ENCODE data around the gene KLF2. TPM values are rescaled to one million over a fixed set of nuclear protein-coding genes. Genes with fewer than 3 reads are reported as not detected.
A peak's percentile ranks its signal among the peaks of the same experiment; 100 is the strongest.

The KLF2 gene
- total and polyA plus RNA-seq, 10 of the 15 experiments (the other 5 are each of a cell fraction or from before 2014, with no cell fraction given), result 0.16 to 13.7 (median 1.0) TPM

DNA sequence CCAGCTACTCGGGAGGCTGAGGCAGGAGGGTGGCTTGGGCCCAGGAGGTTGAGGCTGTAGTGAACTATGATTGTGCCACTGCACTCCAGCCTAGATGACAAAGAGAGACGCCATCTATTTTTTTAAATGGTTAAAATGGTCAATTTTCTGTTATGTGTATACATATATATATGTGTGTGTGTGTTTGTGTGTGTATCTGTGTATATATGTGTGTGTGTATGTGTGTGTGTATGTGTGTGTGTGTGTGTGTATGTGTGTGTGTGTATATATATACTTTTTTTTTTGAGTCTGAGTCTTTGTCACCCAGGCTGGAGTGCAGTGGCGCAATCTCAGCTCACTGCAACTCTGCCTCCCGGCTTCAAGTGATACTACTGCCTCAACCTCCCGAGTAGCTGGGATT, 42.9 kb upstream of the KLF2 start:
- ChIA-PET POLR2A (interaction anchor here (0.6 kb wide), 1 partner anchor 8 kb away, joined by 4 read pairs; no protein-coding TSS in a partner anchor), CTCF (interaction anchor here (1.0 to 1.1 kb wide), 2 partner anchors 12 to 101 kb away, joined by 3 to 4 read pairs; no protein-coding TSS in a partner anchor), RAD21 (ENCODE audit: unreplicated experiment) (no interaction called here), SMC1A (ENCODE audit: uncharacterized antibody, unreplicated experiment) (no interaction called here)
- BruUV-seq (replicated peaks), result no TSS peak
- no peaks in the 10 kb centered on the region for H3K79me2 ChIP-seq (ENCODE audit: control insufficient read depth, insufficient read depth, low read length)
- intact Hi-C loops (cut with micrococcal nuclease; ENCODE audit: unreplicated experiment) (no loop called here), in situ Hi-C loops (cut with MboI) (no loop called here)
- no peak overlapping the region for H3K27ac ChIP-seq (ENCODE audit: control insufficient read depth, insufficient read depth)
- H3K27me3 ChIP-seq (replicated peaks in 1 of 2; ENCODE audit: control insufficient read depth in 2 of 2, insufficient read depth in 2 of 2, low read length in 1 of 2), result peaks cover 0 to 5% of the 10 kb centered on the region in 2 experiments; a peak in 2 of 4 replicates
- ATAC-seq (no peak), FAIRE-seq (no peak), DNase-seq (ENCODE audit: low read depth, low spot score) (no peak)
- no peak overlapping the region for H3K4me3 ChIP-seq
- H3K4me1 ChIP-seq (ENCODE audit: control insufficient read depth, insufficient read depth, low read length), result peaks cover 7% of the 10 kb centered on the region; the same call in 1 of the 2 replicates
- no peaks in the 10 kb centered on the region for H3K36me3 ChIP-seq (ENCODE audit: control insufficient read depth in 2 of 2, insufficient read depth in 2 of 2, low read length in 1 of 2)
- no peaks in the 10 kb centered on the region for H3K9me3 ChIP-seq (replicated peaks; ENCODE audit: control insufficient read depth, insufficient read depth, low read length)
- no peak overlapping the region for H2AFZ ChIP-seq (ENCODE audit: control insufficient read depth, low read depth, low read length)
- TF ChIP-seq JUND (IDR thresholded peaks at IDR 0.05; ENCODE audit: low read depth, low read length), result no peak
- H3K9ac ChIP-seq (ENCODE audit: control insufficient read depth, insufficient read depth, low read length), result no peak overlapping the region
- WGBS (ENCODE audit: insufficient coverage, insufficient replicate concordance, low lambda C conversion rate, missing lambda C conversion rate), result 87% methylated on average over 5 of the region's 5 CpGs
- H3K4me2 ChIP-seq (ENCODE audit: control insufficient read depth, insufficient read depth), result no peak overlapping the region
- H4K20me1 ChIP-seq (ENCODE audit: control insufficient read depth, insufficient read depth), result no peaks in the 10 kb centered on the region

DNA sequence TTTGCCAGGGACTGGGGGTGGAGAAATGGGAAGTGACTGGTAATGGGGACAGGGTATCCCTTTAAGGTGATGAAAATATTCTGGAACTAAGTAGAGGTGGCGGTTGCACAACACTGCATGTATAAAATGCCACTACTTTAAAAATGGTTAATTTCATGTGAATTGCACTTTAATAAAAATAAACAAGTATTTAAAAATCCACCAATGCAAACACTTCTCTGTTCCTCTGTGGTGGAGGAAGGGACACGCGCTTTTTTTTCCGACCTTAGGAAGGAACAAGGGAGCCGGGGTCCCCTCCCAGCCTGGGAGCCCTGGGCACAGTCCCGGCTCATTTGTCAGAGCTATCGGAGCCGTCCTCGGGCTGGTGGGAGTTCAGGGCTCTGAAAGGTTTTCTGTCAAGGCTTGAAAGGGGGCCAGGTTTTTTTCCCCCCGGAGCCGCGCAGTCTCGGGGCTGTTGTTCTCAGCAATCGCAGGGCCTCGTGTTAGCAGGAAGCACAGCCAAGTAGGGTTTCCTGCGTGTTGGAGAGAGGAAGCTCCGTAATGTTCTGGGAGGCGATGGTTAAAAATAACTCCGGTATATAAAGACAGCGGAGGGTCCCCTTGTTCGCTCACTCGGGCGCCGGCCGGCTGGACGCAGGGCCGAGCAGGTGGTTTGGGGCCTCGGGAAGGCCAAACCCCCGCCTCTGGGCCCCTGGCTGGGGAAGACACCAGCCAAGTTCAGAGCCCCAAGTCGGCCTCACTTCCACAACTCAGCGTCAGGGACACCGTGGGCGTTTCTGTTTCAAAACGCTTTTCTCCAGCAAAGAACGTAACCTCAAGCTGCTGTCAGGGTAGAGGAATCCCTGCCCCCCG, 41.2 kb upstream of the KLF2 start:
- no peaks in the 10 kb centered on the region for H3K36me3 ChIP-seq (ENCODE audit: control insufficient read depth in 2 of 2, insufficient read depth in 2 of 2, low read length in 1 of 2)
- H4K20me1 ChIP-seq (ENCODE audit: control insufficient read depth, insufficient read depth), result no peaks in the 10 kb centered on the region
- peak overlapping the region; percentile 23; the same call in 1 of the 2 replicates for H2AFZ ChIP-seq (ENCODE audit: control insufficient read depth, low read depth, low read length)
- no peaks in the 10 kb centered on the region for H3K9me3 ChIP-seq (replicated peaks; ENCODE audit: control insufficient read depth, insufficient read depth, low read length)
- peak; percentile 86 for FAIRE-seq
- H3K9ac ChIP-seq (ENCODE audit: control insufficient read depth, insufficient read depth, low read length), result peak overlapping the region; percentile 31; the same call in 1 of the 2 replicates
- H3K4me3 ChIP-seq, result peak overlapping the region; percentile 7; the same call in 1 of the 2 replicates
- WGBS (ENCODE audit: insufficient coverage, insufficient replicate concordance, low lambda C conversion rate, missing lambda C conversion rate), result 19% methylated on average over 36 of the region's 36 CpGs
- peaks cover 7% of the 10 kb centered on the region; the same call in 1 of the 2 replicates for H3K4me1 ChIP-seq (ENCODE audit: control insufficient read depth, insufficient read depth, low read length)
- SMC1A ChIA-PET (ENCODE audit: uncharacterized antibody, unreplicated experiment), result interaction anchor here (0.8 to 1.4 kb wide), 3 partner anchors 19 to 99 kb away, joined by 3 read pairs; no protein-coding TSS in a partner anchor
- no peak for DNase-seq (ENCODE audit: low read depth, low spot score)
- no peak overlapping the region for H3K27ac ChIP-seq (ENCODE audit: control insufficient read depth, insufficient read depth)
- BruUV-seq (replicated peaks), result no TSS peak
- in situ Hi-C loops (cut with MboI) (no loop called here), intact Hi-C loops (cut with micrococcal nuclease; ENCODE audit: unreplicated experiment) (no loop called here)
- H3K4me2 ChIP-seq (ENCODE audit: control insufficient read depth, insufficient read depth), result peak overlapping the region; percentile 46
- RAD21 ChIA-PET (ENCODE audit: unreplicated experiment), result interaction anchor here (0.6 to 1.1 kb wide), 3 partner anchors 35 to 100 kb away, joined by 3 read pairs; no protein-coding TSS in a partner anchor
- CTCF ChIA-PET, result interaction anchor here (1.3 kb wide), 1 partner anchor 99 kb away, joined by 4 read pairs; no protein-coding TSS in a partner anchor
- peaks cover 0 to 5% of the 10 kb centered on the region in 2 experiments; a peak in 2 of 4 replicates for H3K27me3 ChIP-seq (replicated peaks in 1 of 2; ENCODE audit: control insufficient read depth in 2 of 2, insufficient read depth in 2 of 2, low read length in 1 of 2)
- peak; percentile 88 for ATAC-seq
- POLR2A ChIA-PET, result no interaction called here
- no peaks in the 10 kb centered on the region for H3K79me2 ChIP-seq (ENCODE audit: control insufficient read depth, insufficient read depth, low read length)
- TF ChIP-seq IKZF1 (conservative IDR thresholded peaks at IDR 0.05) (peak; percentile 37; the same call in 1 of the 2 replicates), EGR1 (IDR thresholded peaks at IDR 0.05; ENCODE audit: borderline replicate concordance in 1 of 2, low read depth in 2 of 2, low read length in 2 of 2) (peak in 1 of 2 experiments; percentile 79; a peak in 2 of 3 replicates), EP300 (IDR thresholded peaks at IDR 0.05; ENCODE audit: borderline replicate concordance in 1 of 2, control insufficient read depth in 1 of 2, low read depth in 2 of 2, low read length in 2 of 2) (no peak), CREM (IDR thresholded peaks at IDR 0.05; ENCODE audit: low read depth) (no peak), POLR2A (IDR thresholded peaks at IDR 0.05; ENCODE audit: low read depth, low read length) (0 out of 2 replicates have a peak, but pooled peaks have one; percentile 19), EED (IDR thresholded peaks at IDR 0.05; ENCODE audit: low read depth) (peak; percentile 49; the same call in 1 of the 2 replicates), CREB1 (IDR thresholded peaks at IDR 0.05; ENCODE audit: low read depth) (peak; percentile 44; the same call in 1 of the 2 replicates)
- TF ChIP-seq, protein P1, sequence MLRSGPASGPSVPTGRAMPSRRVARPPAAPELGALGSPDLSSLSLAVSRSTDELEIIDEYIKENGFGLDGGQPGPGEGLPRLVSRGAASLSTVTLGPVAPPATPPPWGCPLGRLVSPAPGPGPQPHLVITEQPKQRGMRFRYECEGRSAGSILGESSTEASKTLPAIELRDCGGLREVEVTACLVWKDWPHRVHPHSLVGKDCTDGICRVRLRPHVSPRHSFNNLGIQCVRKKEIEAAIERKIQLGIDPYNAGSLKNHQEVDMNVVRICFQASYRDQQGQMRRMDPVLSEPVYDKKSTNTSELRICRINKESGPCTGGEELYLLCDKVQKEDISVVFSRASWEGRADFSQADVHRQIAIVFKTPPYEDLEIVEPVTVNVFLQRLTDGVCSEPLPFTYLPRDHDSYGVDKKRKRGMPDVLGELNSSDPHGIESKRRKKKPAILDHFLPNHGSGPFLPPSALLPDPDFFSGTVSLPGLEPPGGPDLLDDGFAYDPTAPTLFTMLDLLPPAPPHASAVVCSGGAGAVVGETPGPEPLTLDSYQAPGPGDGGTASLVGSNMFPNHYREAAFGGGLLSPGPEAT (IDR thresholded peaks at IDR 0.05; ENCODE audit: low read depth), result 0 out of 2 replicates have a peak, but pooled peaks have one; percentile 7
